ENCODE data around the gene PHACTR1.

PHACTR1 gene

DNA sequence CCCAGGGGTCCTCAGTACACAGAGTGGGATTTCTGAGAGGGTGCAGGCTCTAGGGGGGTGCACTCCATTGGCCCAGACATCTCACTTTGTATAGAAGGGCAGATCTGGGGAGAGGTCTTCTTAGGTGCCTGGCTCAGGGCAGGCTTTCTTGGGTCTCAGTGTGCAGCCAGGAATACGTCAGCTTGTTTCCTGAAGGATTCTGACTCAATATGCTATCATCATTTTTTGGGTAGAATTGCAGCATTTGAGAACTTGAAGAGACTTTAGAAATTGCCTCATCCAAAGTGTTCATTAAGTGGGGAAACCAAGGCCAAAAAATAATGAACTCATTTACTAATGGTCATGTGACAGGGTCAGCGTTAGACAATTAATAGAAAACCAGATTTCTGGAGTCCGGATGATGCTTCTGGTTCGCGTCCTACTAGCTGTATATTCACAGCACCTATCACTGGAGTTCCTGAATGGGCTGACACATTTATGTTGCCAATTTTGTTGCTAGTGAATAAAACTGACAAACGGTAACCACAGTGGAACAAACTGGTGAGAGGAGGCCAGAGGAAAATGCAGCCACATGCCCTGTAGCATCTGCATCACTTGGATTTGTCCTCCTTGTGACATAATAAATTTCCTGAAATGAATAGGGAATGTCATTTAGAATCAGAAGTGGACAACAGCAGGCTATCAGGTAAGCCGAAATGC lies 372.9 kb downstream of the PHACTR1 start:
- Histone ChIP-seq H2BK5ac (ENCODE audit: low read depth, low read length, poor library complexity, severe bottlenecking) (no peak overlapping the region), H3K9me3 (ENCODE audit: control insufficient read depth, low read length) (no peaks in the 10 kb centered on the region), H4K91ac (ENCODE audit: low read length) (no peak overlapping the region), H2AK5ac (ENCODE audit: low read length, severe bottlenecking) (no peak overlapping the region), H3K4me3 (ENCODE audit: insufficient read depth in 1 of 2, low read depth in 1 of 2, low read length in 2 of 2) (no peak overlapping the region), H2BK120ac (ENCODE audit: low read depth, low read length) (no peak overlapping the region), H3K27ac (ENCODE audit: low read length, poor library complexity, severe bottlenecking) (no peak overlapping the region), H4K8ac (ENCODE audit: low read length) (no peak overlapping the region), H2BK15ac (ENCODE audit: low read depth, poor library complexity, severe bottlenecking) (no peak overlapping the region), H3K14ac (ENCODE audit: low read length in 2 of 2) (no peak overlapping the region), H2AFZ (ENCODE audit: low read depth, low read length) (no peak overlapping the region), H3K23ac (ENCODE audit: low read length in 2 of 2) (no peak overlapping the region), H3K18ac (ENCODE audit: low read depth in 1 of 2, low read length in 2 of 2) (no peak overlapping the region), H3K36me3 (ENCODE audit: control insufficient read depth in 1 of 2, insufficient read depth in 2 of 2, low read depth in 1 of 2, low read length in 2 of 2) (no peaks in the 10 kb centered on the region), H3K4me2 (ENCODE audit: low read length, poor library complexity, severe bottlenecking) (no peak overlapping the region), H3K27me3 (ENCODE audit: control insufficient read depth in 1 of 2, insufficient read depth in 1 of 2, low read length in 2 of 2) (no peaks in the 10 kb centered on the region), H2BK12ac (ENCODE audit: low read length in 2 of 2) (no peak overlapping the region), H3K4ac (ENCODE audit: low read depth in 1 of 2, low read length in 2 of 2) (no peak overlapping the region), H3K4me1 (ENCODE audit: control insufficient read depth, insufficient read depth, low read depth, low read length) (no peaks in the 10 kb centered on the region), H3K79me1 (replicated peaks; ENCODE audit: low read length, poor library complexity, severe bottlenecking) (peaks cover 4% of the 10 kb centered on the region), H3K9ac (ENCODE audit: low read length) (peak overlapping the region; percentile 38)
- WGBS, result 88% methylated on average over 7 of the region's 7 CpGs
- no peak for DNase-seq

- H3K4me3 ChIP-seq (ENCODE audit: insufficient read depth in 1 of 2, low read depth in 1 of 2, low read length in 2 of 2), result no peak overlapping the region
- H2BK5ac ChIP-seq (ENCODE audit: low read depth, low read length, poor library complexity, severe bottlenecking), result no peak overlapping the region
- 98% methylated on average over 6 of the region's 6 CpGs for WGBS
- no peak overlapping the region for H3K14ac ChIP-seq (ENCODE audit: low read length in 2 of 2)
- no peak overlapping the region for H2AFZ ChIP-seq (ENCODE audit: low read depth, low read length)
- H3K9me3 ChIP-seq (ENCODE audit: control insufficient read depth, low read length), result no peaks in the 10 kb centered on the region
- no peak overlapping the region for H2BK15ac ChIP-seq (ENCODE audit: low read depth, poor library complexity, severe bottlenecking)
- H3K18ac ChIP-seq (ENCODE audit: low read depth in 1 of 2, low read length in 2 of 2), result no peak overlapping the region
- no peak for DNase-seq
- H3K23ac ChIP-seq (ENCODE audit: low read length in 2 of 2), result no peak overlapping the region
- H2BK12ac ChIP-seq (ENCODE audit: low read length in 2 of 2), result no peak overlapping the region
- H2BK120ac ChIP-seq (ENCODE audit: low read depth, low read length), result no peak overlapping the region
- H3K27me3 ChIP-seq (ENCODE audit: control insufficient read depth in 1 of 2, insufficient read depth in 1 of 2, low read length in 2 of 2), result no peaks in the 10 kb centered on the region
- H2AK5ac ChIP-seq (ENCODE audit: low read length, severe bottlenecking), result no peak overlapping the region
- H3K4me2 ChIP-seq (ENCODE audit: low read length, poor library complexity, severe bottlenecking), result no peak overlapping the region
- H4K8ac ChIP-seq (ENCODE audit: low read length), result no peak overlapping the region
- H3K79me1 ChIP-seq (replicated peaks; ENCODE audit: low read length, poor library complexity, severe bottlenecking), result peaks cover 4% of the 10 kb centered on the region
- no peak overlapping the region for H3K9ac ChIP-seq (ENCODE audit: low read length)
- no peaks in the 10 kb centered on the region for H3K36me3 ChIP-seq (ENCODE audit: control insufficient read depth in 1 of 2, insufficient read depth in 2 of 2, low read depth in 1 of 2, low read length in 2 of 2)
- no peak overlapping the region for H4K91ac ChIP-seq (ENCODE audit: low read length)
- no peak overlapping the region for H3K4ac ChIP-seq (ENCODE audit: low read depth in 1 of 2, low read length in 2 of 2)
- H3K27ac ChIP-seq (ENCODE audit: low read length, poor library complexity, severe bottlenecking), result no peak overlapping the region
- H3K4me1 ChIP-seq (ENCODE audit: control insufficient read depth, insufficient read depth, low read depth, low read length), result no peaks in the 10 kb centered on the region
Measured at GRCh38 chr6:13091192-13091591, 374.6 kb downstream of the PHACTR1 start.

DNA sequence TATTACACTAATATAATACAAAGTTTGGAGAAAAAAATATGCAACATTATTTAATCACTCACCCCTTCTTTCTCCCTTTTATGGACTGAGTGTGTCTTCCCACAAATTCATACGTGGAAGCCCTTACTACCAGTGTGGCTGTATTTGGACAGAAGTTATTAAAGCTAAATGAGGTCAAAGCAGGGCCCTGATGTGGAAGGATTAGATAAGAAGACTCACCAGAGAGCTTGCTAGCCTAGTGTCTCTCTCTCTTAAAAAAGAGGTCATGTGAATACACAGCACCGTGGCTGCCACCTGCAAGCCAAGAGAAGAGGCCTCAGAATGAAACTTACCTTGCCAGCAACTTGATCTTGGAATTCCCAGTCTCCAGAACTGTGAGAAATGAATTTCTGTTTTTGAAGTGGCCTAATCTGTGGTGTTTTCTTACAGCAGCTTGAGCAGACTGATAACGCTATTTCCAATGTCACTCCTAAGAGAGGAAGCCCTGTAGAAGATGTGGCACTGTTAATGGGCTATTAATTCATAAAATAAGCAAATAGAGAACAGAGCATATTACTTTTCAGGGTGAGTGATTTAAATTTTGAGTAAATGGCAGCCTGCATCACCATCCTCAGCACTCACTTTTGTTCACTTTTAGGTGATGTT lies 378.3 kb downstream of the PHACTR1 start:
- Histone ChIP-seq H2AFZ (ENCODE audit: low read depth, low read length) (no peak overlapping the region), H3K36me3 (ENCODE audit: control insufficient read depth in 1 of 2, insufficient read depth in 2 of 2, low read depth in 1 of 2, low read length in 2 of 2) (no peaks in the 10 kb centered on the region), H2BK15ac (ENCODE audit: low read depth, poor library complexity, severe bottlenecking) (no peak overlapping the region), H2BK5ac (ENCODE audit: low read depth, low read length, poor library complexity, severe bottlenecking) (no peak overlapping the region), H4K91ac (ENCODE audit: low read length) (no peak overlapping the region), H3K9ac (ENCODE audit: low read length) (no peak overlapping the region), H3K14ac (ENCODE audit: low read length in 2 of 2) (no peak overlapping the region), H4K8ac (ENCODE audit: low read length) (no peak overlapping the region), H2BK12ac (ENCODE audit: low read length in 2 of 2) (no peak overlapping the region), H3K9me3 (ENCODE audit: control insufficient read depth, low read length) (no peaks in the 10 kb centered on the region), H3K27me3 (ENCODE audit: control insufficient read depth in 1 of 2, insufficient read depth in 1 of 2, low read length in 2 of 2) (no peaks in the 10 kb centered on the region), H3K23ac (ENCODE audit: low read length in 2 of 2) (no peak overlapping the region), H3K79me1 (replicated peaks; ENCODE audit: low read length, poor library complexity, severe bottlenecking) (peaks cover 6% of the 10 kb centered on the region), H3K18ac (ENCODE audit: low read depth in 1 of 2, low read length in 2 of 2) (no peak overlapping the region), H3K4me1 (ENCODE audit: control insufficient read depth, insufficient read depth, low read depth, low read length) (no peaks in the 10 kb centered on the region), H2BK120ac (ENCODE audit: low read depth, low read length) (no peak overlapping the region), H3K4ac (ENCODE audit: low read depth in 1 of 2, low read length in 2 of 2) (no peak overlapping the region), H3K4me2 (ENCODE audit: low read length, poor library complexity, severe bottlenecking) (no peak overlapping the region), H2AK5ac (ENCODE audit: low read length, severe bottlenecking) (no peak overlapping the region), H3K27ac (ENCODE audit: low read length, poor library complexity, severe bottlenecking) (no peak overlapping the region), H3K4me3 (ENCODE audit: insufficient read depth in 1 of 2, low read depth in 1 of 2, low read length in 2 of 2) (no peak overlapping the region)
- no peak for DNase-seq
- 91% methylated on average over 2 of the region's 3 CpGs for WGBS

- 80% methylated on average over 2 of the region's 3 CpGs for WGBS
- Histone ChIP-seq H3K14ac (ENCODE audit: low read length in 2 of 2) (no peak overlapping the region), H3K4me3 (ENCODE audit: insufficient read depth in 1 of 2, low read depth in 1 of 2, low read length in 2 of 2) (no peak overlapping the region), H3K27ac (ENCODE audit: low read length, poor library complexity, severe bottlenecking) (no peak overlapping the region), H2BK5ac (ENCODE audit: low read depth, low read length, poor library complexity, severe bottlenecking) (no peak overlapping the region), H2AK5ac (ENCODE audit: low read length, severe bottlenecking) (no peak overlapping the region), H3K18ac (ENCODE audit: low read depth in 1 of 2, low read length in 2 of 2) (no peak overlapping the region), H3K23ac (ENCODE audit: low read length in 2 of 2) (no peak overlapping the region), H3K4ac (ENCODE audit: low read depth in 1 of 2, low read length in 2 of 2) (no peak overlapping the region), H2BK15ac (ENCODE audit: low read depth, poor library complexity, severe bottlenecking) (no peak overlapping the region), H2AFZ (ENCODE audit: low read depth, low read length) (no peak overlapping the region), H3K36me3 (ENCODE audit: control insufficient read depth in 1 of 2, insufficient read depth in 2 of 2, low read depth in 1 of 2, low read length in 2 of 2) (no peaks in the 10 kb centered on the region), H3K9ac (ENCODE audit: low read length) (no peak overlapping the region), H2BK120ac (ENCODE audit: low read depth, low read length) (no peak overlapping the region), H4K8ac (ENCODE audit: low read length) (no peak overlapping the region), H3K4me1 (ENCODE audit: control insufficient read depth, insufficient read depth, low read depth, low read length) (no peaks in the 10 kb centered on the region), H2BK12ac (ENCODE audit: low read length in 2 of 2) (no peak overlapping the region), H4K91ac (ENCODE audit: low read length) (no peak overlapping the region), H3K4me2 (ENCODE audit: low read length, poor library complexity, severe bottlenecking) (no peak overlapping the region), H3K9me3 (ENCODE audit: control insufficient read depth, low read length) (no peaks in the 10 kb centered on the region), H3K27me3 (ENCODE audit: control insufficient read depth in 1 of 2, insufficient read depth in 1 of 2, low read length in 2 of 2) (no peaks in the 10 kb centered on the region), H3K79me1 (replicated peaks; ENCODE audit: low read length, poor library complexity, severe bottlenecking) (peaks cover 7% of the 10 kb centered on the region)
- no peak for DNase-seq
Measured at GRCh38 chr6:13096084-13096483, 379.5 kb downstream of the PHACTR1 start.

Data from mesenchymal stem cell (in vitro differentiated cells and primary cell).